ENCODE measurements around the gene SLC9A9. TPM values are rescaled to one million over a fixed set of nuclear protein-coding genes. Genes with fewer than 3 reads are reported as not detected.

The SLC9A9 gene
- total and polyA plus RNA-seq, 9 of the 15 experiments (the other 6 are each of a cell fraction or from before 2014, with no cell fraction given), result 0.03 to 0.13 TPM; not detected in 7

DNA sequence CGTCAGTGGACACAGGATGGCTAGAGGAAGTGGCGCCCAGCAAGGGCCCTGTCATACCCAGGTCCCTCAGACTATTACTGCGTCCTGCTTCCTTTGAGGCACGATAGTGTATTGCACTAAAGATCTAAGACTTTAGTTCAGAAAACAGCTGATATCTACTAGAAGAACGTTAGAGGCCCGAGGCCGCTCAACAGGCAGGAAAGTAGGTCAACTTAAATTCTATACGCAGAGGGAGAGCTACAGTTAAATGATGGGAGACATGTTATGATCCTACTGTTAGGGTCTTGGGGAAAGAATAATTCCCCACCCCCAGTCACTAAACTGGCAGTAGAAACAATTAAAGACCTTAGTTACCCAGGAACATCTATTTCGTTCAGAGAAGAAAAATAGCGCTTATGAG is 410.9 kb downstream of the SLC9A9 start (continued):
- TF ChIP-seq, protein P1, sequence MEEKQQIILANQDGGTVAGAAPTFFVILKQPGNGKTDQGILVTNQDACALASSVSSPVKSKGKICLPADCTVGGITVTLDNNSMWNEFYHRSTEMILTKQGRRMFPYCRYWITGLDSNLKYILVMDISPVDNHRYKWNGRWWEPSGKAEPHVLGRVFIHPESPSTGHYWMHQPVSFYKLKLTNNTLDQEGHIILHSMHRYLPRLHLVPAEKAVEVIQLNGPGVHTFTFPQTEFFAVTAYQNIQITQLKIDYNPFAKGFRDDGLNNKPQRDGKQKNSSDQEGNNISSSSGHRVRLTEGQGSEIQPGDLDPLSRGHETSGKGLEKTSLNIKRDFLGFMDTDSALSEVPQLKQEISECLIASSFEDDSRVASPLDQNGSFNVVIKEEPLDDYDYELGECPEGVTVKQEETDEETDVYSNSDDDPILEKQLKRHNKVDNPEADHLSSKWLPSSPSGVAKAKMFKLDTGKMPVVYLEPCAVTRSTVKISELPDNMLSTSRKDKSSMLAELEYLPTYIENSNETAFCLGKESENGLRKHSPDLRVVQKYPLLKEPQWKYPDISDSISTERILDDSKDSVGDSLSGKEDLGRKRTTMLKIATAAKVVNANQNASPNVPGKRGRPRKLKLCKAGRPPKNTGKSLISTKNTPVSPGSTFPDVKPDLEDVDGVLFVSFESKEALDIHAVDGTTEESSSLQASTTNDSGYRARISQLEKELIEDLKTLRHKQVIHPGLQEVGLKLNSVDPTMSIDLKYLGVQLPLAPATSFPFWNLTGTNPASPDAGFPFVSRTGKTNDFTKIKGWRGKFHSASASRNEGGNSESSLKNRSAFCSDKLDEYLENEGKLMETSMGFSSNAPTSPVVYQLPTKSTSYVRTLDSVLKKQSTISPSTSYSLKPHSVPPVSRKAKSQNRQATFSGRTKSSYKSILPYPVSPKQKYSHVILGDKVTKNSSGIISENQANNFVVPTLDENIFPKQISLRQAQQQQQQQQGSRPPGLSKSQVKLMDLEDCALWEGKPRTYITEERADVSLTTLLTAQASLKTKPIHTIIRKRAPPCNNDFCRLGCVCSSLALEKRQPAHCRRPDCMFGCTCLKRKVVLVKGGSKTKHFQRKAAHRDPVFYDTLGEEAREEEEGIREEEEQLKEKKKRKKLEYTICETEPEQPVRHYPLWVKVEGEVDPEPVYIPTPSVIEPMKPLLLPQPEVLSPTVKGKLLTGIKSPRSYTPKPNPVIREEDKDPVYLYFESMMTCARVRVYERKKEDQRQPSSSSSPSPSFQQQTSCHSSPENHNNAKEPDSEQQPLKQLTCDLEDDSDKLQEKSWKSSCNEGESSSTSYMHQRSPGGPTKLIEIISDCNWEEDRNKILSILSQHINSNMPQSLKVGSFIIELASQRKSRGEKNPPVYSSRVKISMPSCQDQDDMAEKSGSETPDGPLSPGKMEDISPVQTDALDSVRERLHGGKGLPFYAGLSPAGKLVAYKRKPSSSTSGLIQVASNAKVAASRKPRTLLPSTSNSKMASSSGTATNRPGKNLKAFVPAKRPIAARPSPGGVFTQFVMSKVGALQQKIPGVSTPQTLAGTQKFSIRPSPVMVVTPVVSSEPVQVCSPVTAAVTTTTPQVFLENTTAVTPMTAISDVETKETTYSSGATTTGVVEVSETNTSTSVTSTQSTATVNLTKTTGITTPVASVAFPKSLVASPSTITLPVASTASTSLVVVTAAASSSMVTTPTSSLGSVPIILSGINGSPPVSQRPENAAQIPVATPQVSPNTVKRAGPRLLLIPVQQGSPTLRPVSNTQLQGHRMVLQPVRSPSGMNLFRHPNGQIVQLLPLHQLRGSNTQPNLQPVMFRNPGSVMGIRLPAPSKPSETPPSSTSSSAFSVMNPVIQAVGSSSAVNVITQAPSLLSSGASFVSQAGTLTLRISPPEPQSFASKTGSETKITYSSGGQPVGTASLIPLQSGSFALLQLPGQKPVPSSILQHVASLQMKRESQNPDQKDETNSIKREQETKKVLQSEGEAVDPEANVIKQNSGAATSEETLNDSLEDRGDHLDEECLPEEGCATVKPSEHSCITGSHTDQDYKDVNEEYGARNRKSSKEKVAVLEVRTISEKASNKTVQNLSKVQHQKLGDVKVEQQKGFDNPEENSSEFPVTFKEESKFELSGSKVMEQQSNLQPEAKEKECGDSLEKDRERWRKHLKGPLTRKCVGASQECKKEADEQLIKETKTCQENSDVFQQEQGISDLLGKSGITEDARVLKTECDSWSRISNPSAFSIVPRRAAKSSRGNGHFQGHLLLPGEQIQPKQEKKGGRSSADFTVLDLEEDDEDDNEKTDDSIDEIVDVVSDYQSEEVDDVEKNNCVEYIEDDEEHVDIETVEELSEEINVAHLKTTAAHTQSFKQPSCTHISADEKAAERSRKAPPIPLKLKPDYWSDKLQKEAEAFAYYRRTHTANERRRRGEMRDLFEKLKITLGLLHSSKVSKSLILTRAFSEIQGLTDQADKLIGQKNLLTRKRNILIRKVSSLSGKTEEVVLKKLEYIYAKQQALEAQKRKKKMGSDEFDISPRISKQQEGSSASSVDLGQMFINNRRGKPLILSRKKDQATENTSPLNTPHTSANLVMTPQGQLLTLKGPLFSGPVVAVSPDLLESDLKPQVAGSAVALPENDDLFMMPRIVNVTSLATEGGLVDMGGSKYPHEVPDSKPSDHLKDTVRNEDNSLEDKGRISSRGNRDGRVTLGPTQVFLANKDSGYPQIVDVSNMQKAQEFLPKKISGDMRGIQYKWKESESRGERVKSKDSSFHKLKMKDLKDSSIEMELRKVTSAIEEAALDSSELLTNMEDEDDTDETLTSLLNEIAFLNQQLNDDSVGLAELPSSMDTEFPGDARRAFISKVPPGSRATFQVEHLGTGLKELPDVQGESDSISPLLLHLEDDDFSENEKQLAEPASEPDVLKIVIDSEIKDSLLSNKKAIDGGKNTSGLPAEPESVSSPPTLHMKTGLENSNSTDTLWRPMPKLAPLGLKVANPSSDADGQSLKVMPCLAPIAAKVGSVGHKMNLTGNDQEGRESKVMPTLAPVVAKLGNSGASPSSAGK (IDR thresholded peaks at IDR 0.05), result no peak
